ENCODE results near the gene KCND2.

Gene KCND2

DNA sequence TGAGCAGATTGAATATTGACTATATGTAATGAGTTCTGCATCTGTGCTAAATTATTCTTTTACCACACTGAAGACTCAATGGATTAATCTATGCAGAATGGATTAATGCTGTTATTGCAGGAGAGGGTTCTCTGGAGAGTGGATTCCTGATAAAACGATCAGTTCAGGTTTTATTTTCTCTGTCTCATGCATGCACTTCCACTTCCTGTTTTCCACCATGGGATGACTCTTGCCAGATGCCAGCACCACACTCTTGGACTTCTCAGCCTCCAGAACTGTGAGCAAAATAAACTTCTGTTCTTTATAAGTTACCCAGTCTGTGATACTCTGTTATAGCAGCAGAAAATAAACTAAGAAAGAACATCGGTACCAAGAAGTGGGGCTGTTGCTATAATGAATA, 207.5 kb downstream of the KCND2 start:
- DNase-seq (ENCODE audit: insufficient read length, low spot score), result no peak
- FAIRE-seq, result peak; percentile 39

DNA sequence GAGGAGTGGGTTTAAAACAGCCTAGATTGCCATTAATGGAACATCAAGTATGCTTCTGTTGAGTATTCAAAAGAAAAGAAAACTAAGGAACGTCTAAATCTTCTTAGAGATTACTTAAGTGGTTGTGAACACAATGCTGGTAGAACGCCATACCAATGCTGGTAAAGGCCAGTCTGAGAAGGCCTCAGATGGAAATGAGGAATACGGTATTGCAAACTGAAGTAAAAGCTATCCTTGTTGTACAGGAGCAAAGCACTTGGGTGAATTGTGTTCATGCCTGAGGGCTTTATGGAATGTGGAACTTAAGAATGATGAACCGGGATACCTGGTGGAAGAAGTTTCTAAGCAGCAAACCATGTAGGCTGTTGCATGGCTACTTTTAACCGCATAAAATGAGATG, 208.0 kb downstream of the KCND2 start:
- no peak for DNase-seq (ENCODE audit: insufficient read length, low spot score)
- FAIRE-seq, result no peak

DNA sequence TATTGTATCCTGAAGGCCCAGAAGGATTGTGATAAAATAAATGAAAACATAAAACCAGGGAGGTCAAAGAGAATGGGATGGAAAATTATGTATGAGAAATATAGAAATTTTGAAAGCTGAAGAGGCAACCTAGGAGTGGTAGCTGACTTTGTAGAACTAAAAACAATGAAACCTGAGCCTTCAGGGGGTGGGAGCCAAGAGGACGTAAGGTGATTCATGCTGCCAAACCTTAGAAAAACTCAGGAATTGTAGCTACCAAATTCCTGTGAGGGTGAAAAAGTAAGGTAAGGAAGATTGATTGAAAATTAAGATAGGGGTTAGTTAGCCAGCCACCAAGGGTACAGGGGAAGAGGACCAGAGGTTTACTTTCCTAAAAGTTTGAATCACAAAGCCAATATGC, 213.2 kb downstream of the KCND2 start:
- DNase-seq (ENCODE audit: insufficient read length, low spot score) (no peak), FAIRE-seq (no peak)

DNA sequence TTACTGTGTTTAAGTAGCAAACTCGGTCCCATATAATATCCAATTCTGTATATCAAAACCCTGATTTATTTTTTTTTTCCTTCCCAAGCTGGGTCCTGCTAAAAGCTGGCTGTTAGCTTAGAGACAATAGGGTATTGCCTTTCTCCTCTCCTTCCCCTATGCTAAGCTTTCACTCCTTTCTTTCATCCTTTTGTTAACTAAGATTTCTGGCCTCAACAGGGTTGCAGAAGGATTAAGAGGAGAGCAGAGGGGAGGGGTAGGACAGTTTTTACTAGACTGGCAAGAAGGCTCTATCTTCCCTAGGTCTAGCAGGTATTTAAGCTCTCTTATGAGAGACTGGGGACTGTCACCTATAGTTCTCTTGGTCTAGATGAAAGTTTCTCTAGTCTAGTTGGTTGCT, 229.2 kb downstream of the KCND2 start:
- FAIRE-seq, result no peak

DNA sequence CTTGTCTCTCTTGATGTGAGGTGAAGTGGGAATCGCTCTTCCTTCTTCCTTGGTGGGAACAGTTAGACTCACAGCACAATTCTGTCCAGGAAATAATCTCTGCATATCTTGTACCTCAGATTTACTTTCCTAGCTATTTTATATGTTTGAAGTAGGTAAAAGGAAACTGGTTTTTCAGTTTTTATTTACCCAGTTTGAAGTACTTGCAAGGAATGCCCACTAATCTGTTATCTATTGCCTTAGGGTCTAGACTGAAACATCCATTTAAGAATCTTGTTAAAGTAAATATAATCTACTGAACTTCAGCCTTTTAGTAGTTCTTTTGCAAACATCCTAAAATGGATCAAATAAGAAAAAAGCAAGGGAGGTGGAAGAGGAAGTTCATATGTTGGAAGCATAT, 229.8 kb downstream of the KCND2 start:
- DNase-seq (ENCODE audit: insufficient read length, low spot score) (no peak), FAIRE-seq (no peak)

More for the DNA sequence above, 229.2 kb downstream of the KCND2 start:
- DNase-seq (ENCODE audit: insufficient read length, low spot score), result no peak

DNA sequence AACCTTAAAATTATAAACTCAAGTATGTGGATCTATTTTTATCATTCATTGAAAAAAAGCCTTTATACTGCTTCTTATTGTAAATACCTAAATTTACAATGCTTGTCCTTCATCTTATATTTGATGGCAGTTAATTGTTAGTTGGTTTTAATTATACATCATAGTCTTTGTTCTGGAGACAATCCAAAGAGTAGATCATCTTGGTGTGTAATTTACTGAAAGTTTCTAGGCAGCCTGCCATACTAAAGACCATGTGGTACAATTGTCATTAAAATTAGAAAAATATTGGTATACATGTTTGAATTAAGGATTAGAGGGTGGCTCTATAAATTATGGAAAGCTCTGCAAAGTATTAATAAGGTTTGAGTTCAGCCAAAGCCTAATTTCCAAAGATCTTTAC, 231.4 kb downstream of the KCND2 start:
- FAIRE-seq, result no peak
- no peak for DNase-seq (ENCODE audit: insufficient read length, low spot score)

DNA sequence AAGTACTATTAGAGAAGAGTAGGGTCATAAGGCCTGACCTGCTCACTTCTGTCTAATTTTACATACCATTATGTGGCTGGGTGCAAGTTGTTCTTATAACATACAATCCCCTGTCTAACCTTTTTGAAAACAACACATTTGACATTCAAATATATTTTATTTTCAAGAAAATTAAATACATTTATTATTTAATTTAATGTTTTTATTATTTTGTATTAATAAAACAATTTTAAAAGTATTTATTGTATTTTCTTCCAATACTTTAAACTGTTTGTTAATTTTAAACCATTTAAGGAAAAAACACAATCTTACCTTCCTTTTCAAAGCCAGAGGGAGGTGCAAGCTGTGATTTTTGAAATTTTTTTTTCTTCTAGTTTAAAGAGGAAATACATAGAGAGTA, 232.8 kb downstream of the KCND2 start:
- no peak for FAIRE-seq
- no peak for DNase-seq (ENCODE audit: insufficient read length, low spot score)

DNA sequence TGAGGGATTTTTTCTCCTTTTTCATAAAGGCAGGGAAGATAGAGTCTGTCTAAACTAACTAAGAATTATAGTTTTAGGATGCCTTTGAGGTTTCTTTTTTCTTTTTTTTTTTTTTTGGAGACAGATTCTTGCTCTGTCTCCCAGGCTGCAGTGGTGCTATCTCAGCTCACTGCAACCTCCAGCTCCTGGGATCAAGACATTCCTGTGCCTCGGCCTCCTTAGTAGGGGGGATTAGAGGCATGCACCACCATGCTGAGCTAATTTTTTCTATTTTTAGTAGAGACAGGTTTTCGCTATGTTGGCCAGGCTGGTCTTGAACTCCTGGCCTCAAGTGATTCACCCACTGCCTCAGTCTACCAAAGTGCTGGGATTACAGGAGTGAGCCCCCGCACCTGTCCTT, 239.7 kb downstream of the KCND2 start:
- no peak for DNase-seq (ENCODE audit: insufficient read length, low spot score)
- no peak for FAIRE-seq

DNA sequence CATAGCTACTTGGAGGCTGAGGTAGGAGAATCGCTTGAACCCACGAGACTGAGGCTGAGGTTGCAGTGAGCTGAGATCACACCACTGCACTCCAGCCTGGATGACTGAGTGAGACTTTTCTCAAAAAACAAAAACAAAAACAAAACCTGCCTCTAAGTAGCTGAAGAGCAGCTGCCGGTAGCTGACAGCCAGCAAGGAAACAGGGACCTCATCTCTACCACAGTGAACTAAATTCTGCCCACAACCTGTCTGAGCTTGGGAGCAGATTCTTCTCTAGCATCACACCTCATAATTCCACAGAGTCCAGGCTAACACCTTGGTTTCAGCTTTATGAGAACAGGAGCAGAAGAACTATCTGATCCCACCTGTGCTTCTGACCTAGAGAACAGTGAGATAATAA, 246.2 kb downstream of the KCND2 start:
- DNase-seq (ENCODE audit: insufficient read length, low spot score), result no peak
- no peak for FAIRE-seq

DNA sequence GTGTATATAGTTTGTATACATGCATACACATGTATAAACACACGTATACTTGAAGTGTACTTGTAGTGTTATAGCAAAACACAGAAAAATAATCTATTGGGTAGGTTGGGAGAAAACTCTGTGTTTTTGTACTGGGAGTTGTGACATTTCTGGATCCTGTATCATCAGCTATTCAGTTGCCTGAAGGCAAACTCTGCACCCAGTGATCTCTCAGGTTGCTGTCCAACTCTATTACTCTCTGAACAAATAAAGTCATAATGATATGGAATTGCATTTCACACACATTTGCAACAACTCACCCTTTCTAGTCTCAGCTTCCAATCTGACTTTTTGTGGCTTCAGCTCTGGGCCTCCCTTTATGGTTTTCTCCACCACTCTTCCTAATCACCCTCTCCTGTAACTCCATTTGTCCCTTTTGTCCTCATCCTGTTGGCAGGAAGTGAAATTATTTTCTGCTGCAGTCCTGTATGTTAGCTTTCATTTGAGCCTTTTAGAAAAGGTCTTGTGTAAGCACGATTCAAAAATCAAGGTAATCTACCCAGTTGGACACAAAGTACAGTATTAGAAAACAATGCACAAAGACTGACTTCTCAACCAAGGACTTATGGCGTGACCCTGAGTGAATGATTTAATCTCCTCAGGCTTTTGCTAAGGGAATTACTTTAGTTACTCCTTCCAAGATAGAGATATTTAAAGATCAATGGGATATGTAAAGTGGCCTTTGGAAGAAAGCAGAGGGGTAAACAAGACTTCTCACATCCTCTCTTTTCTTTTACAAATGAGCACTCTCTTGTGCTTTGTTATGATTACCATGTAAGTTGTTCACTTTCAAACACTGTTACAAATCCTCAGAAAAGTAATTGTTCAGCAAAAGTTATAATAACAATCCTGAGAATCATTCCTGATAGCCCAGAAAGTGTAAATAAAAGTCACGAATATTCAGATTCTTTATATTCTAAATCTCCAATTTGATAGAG, 249.1 kb downstream of the KCND2 start:
- FAIRE-seq, result no peak
- DNase-seq (ENCODE audit: insufficient read length, low spot score), result no peak

DNA sequence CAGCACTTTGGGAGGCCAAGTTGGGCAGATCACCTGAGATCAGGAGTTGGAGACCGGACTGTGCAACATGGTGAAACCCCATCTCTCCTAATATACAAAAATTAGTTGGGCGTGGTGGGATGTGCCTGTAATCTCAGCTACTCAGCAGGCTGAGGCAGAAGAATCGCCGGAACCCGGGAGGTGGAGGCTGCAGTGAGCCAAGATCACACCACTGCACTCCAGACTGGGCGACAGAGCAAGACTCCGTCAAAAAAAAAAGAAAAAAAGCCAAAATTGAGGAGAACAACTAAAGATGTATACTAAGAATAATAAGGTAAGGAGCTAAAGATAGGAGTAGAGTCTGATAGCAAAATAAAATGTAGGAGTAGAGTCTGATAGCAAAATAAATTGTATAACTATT, 251.0 kb downstream of the KCND2 start:
- no peak for FAIRE-seq
- DNase-seq (ENCODE audit: insufficient read length, low spot score), result no peak

DNA sequence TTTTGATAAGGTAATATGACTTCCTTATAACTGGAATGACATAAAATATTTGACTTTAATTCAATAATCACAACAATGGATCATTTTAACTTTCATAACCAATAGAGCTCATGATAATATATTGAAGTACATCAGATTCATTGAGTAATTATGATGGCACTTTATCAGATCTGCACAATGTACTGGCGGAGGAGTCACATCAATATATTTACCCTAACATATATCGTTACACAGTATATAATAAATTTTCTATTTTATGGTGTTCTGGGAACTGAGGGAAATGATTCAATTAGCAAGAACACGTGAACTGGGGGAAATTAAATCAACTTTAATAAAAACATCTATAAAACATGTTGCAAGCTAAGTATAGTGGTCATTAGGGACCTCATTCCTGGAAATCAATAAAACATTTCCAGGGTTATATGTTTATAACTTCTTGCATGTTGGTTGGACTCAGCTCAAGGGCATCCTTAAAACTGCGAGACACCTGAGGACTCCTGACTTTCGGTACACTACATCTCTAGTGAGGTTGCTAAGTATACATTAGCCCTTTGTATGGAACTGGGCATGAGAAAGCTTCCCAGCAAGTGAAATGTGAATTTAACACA, 254.0 kb downstream of the KCND2 start:
- no peak for DNase-seq (ENCODE audit: insufficient read length, low spot score)
- FAIRE-seq, result no peak

DNA sequence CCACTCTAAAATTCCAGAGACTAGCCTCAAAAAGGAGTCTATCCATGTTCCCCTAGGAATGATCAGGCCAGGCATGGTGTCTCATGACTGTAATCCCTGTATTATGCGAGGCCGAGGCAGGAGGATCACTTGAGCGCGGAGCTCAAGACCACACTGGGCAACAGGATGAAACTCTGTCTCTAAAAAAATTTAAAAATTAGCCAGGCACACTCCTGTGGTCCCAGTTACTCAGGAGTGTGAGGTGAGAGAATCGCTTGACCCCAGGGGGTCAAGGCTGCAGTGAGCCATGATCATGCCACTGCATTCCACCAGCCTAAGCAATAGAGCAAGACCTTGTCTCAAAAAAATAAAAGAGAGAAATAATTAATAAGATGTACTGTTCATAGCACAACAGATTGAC, 256.8 kb downstream of the KCND2 start:
- FAIRE-seq (no peak), DNase-seq (ENCODE audit: insufficient read length, low spot score) (no peak)

DNA sequence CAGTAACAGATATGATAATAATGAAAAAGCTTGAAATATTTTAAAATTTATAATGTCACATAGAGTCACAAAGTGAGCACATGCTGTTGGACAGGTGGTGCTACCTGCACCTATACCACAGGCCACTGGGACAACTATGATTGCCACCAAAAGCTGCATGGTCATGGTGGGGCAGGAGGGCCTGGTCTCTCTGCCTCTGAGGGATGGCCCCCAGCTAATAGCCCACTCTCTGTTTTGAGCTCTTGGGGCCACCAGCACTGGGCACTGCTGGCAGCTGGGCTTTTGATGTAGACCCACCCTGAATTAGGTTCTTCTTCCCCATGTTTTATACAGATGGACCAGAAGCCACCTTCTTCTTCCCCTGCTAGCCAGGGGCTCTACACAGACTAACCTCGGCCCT, 265.4 kb downstream of the KCND2 start:
- DNase-seq (ENCODE audit: insufficient read length, low spot score) (no peak), FAIRE-seq (no peak)

DNA sequence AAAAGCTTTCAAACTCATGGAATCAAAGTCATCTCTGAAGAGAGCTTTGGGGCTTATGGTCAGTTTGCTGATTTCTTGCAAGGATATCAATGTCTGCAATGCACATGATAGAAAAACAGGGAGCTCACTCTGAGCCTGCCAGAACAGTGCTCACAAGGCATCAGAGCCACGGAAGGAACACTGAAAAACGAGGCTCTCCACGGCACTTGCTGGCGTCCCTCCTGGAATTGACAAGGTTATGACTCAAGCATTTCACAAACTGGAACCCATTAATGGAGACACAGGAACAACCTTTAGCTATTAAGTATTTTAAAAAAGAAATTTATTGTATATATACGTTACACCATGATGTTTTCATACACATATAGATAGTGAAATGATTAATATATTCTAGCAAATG, 266.3 kb downstream of the KCND2 start:
- FAIRE-seq, result no peak

DNA sequence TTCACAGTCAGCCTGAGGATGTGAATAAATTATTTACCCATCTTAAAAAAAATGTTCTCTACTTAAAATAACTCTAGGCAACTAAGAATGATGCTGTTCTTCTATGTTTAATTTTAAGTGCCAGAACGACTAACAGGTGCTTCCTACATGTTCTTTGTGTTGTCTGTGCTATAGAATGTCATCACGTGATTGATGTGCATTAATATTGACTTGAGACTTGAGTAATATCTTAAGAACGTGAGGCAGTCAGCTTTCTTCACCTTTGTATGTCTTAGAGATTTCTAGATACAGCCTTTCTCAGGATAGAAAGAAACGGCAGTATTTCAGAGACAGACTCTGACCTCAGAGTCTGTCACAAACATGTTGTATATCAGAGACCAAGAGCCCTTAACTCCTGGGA, 274.6 kb downstream of the KCND2 start:
- FAIRE-seq (peak; percentile 76), DNase-seq (ENCODE audit: insufficient read length, low spot score) (no peak)

More for the DNA sequence above, 266.3 kb downstream of the KCND2 start:
- no peak for DNase-seq (ENCODE audit: insufficient read length, low spot score)

DNA sequence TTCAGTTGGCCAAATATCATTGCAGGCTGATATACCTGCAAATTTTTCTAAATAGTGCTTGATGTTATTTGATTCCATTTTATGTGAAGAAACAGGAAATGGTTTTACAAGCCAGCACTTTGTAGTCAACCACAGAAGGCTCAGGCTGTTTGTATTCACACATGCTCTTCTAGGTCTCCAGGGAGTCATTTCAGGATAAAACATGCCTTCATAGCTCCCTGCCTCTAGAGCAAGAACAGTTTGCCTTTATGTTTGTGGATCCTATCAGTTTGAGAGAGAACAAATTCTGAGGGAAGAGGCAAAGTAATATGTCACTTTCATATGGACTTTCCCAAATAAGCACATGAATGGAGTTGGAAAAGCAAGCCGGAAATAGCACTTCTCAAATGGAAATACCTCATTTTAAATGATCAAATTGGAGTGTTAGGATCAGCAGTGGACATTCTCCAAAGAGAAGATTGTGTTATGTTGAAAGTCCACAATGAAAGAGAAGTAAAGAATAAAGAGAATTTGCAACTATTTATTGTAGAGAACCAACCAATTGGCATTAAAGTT, 277.6 kb downstream of the KCND2 start:
- no peak for DNase-seq (ENCODE audit: insufficient read length, low spot score)
- FAIRE-seq, result peak; percentile 78

DNA sequence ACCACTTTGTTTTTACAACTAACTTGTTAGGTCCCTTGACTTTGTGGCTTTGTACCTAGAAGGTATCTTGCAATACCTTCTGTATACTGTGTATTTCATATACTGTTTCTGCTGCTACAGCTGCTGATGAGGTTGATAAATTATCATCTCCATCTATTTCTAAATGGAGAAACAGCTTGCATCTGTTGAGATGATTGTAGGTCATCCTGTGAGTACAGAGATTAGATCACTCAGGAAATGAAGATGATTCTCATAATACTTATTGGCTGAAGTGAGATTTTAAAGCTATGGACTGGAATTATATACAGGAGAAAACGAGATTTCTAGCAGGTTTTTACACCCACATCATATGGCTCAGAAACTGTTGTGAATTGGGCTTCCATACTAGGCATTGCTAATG, 280.5 kb downstream of the KCND2 start:
- DNase-seq (ENCODE audit: insufficient read length, low spot score) (no peak), FAIRE-seq (no peak)

DNA sequence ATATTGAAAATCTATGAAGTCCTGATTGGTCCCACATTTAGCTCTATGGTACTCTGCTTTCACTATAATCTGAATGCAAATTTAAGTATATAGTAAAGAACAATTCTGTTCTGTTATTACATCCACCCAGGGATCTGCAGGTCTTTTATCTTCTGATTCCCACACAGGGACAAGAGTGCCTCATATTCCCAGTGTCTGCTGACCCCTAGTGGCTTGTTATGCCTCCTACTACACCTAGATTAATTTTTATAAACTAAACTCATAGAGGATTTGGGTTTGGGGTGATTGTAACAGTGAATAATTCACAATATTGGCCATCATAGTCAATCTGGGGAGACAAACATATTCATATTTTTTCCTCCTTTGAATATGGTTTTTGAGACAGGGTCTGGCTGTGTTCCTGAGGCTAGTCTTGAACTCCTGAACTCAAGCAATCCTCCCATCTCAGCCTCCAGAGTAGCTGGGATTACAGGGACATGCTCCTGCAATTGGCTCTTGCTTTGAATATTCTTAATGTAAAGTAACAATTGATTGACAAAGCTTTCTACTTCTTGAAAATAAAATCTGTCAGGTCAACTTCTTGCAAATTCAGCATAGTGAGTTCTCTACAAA, 282.1 kb downstream of the KCND2 start:
- peak; percentile 17 for DNase-seq (ENCODE audit: insufficient read length, low spot score)
- peak; percentile 84 for FAIRE-seq

DNA sequence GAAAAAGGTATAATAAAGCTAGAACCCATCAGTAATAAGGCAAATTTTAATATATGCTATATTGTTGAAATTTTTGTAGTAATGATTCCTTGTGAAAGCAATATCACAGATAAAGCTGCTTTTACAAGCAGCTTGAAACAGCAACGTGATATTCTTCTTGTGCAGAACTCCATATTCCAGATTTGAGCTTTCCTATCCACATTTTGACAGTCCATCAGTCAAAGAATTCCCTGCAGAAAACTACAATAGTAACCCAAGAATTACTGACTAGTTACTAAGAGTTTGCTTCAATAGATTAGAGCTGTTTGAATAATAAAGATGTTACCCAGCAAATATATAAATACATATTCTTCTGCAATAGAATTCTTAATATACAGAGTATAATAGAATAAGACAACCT, 291.2 kb downstream of the KCND2 start:
- FAIRE-seq (no peak), DNase-seq (ENCODE audit: insufficient read length, low spot score) (no peak)

DNA sequence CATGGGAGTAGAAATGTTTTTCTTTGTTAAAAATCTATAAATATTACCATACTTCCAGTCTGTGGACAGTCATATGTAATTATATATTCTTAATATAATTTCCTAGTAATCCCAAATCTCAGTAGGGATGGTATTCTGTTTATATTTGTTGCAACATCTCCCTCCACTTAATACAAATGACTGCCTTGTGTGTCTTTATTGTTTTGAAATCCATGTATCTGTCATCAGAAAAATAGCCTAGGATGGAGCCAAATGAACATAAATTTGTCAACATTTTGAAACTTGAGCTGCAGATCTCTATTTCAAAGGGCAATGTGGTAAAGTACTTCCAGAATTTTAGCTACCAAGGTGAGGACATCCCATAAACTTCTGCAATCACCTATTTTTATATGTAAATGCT, 294.2 kb downstream of the KCND2 start:
- FAIRE-seq, result no peak
- no peak for DNase-seq (ENCODE audit: insufficient read length, low spot score)
